Stimulated activated effector memory CD8-positive, alpha-beta T cell treated with anti-CD3 and anti-CD28 coated beads, Interleukin-12 subunit alpha, Interleukin-12 subunit beta, amount 100 ng/mL, for 72 hours (primary cell): ENCODE measurements around the gene XPOT.

Experiments
- ATAC-seq: fragments of 150-1000 bp; cut with Tn5 transposase; 2 replicates; pipeline ENCODE4 v1.10.0; 2021
- DNase-seq, 2 donors: peaks; one replicate each; pipeline ENCODE4 v3.0.0; 2021 to 2022; ENCODE audit warnings: low spot score in 2 of 2
- H3K27ac Mint-ChIP-seq: one replicate; pipeline ENCODE4 v1.8.0; 2022; ENCODE audit warnings: mild to moderate bottlenecking, mixed read lengths
- H3K36me3 Mint-ChIP-seq: one replicate; pipeline ENCODE4 v1.8.0; 2022; ENCODE audit warnings: mild to moderate bottlenecking, mixed read lengths
- H3K4me1 Mint-ChIP-seq: one replicate; pipeline ENCODE4 v1.8.0; 2022; ENCODE audit warnings: mixed read lengths
- H3K4me3 Mint-ChIP-seq: one replicate; pipeline ENCODE4 v1.8.0; 2022; ENCODE audit warnings: mild to moderate bottlenecking, mixed read lengths
- H3K9me3 Mint-ChIP-seq: one replicate; pipeline ENCODE4 v1.8.0; 2022; ENCODE audit warnings: mixed read lengths

The XPOT gene

GRCh38 chr12:64404470-64405256 is 471 bp downstream of the XPOT start:
- Mint-ChIP-seq H3K27ac (peak overlapping the region; percentile 99), H3K4me3 (peak overlapping the region; percentile 96), H3K9me3 (no peaks in the 10 kb centered on the region), H3K4me1 (peaks cover 22% of the 10 kb centered on the region), H3K36me3 (peaks cover 49% of the 10 kb centered on the region)
- ATAC-seq (peak; percentile 49), DNase-seq (peak; percentile 65 to 85)

GRCh38 chr12:64407342-64408223 is 3.4 kb downstream of the XPOT start:
- no peaks in the 10 kb centered on the region for H3K9me3 Mint-ChIP-seq
- H3K27ac Mint-ChIP-seq, result peak overlapping the region; percentile 29

GRCh38 chr12:64411427-64411826 is 7.2 kb downstream of the XPOT start:
- no peak for DNase-seq
- Mint-ChIP-seq H3K4me1 (peaks cover 14% of the 10 kb centered on the region), H3K9me3 (no peaks in the 10 kb centered on the region), H3K27ac (no peak overlapping the region), H3K36me3 (peaks cover 92% of the 10 kb centered on the region), H3K4me3 (no peak overlapping the region)
- ATAC-seq, result no peak

More at GRCh38 chr12:64407342-64408223, 3.4 kb downstream of the XPOT start:
- DNase-seq, result no peak
- ATAC-seq, result no peak
- H3K4me3 Mint-ChIP-seq, result no peak overlapping the region
- H3K4me1 Mint-ChIP-seq, result peaks cover 8% of the 10 kb centered on the region
- H3K36me3 Mint-ChIP-seq, result peaks cover 78% of the 10 kb centered on the region

DNA sequence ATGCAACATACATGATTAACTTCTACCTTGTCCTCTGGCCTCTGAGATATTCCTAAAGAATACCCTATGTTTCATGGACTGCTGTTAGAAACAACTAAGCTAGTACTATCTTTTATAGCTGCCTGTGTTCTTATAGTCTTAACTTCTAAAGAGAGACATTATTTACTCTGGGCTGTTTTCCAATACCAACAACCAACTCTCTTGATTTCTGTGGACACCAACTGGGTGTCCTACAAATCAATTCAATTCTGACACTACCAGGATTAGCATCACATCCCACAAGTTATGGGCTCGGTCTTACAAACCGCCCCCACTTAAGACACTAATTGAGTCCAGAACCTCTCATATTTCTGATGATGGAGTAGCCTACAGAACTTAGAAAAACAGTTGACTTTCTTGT is 8.3 kb downstream of the XPOT start:
- Mint-ChIP-seq H3K36me3 (peaks cover 97% of the 10 kb centered on the region), H3K9me3 (no peaks in the 10 kb centered on the region), H3K27ac (no peak overlapping the region), H3K4me1 (peaks cover 14% of the 10 kb centered on the region), H3K4me3 (no peak overlapping the region)
- DNase-seq (no peak), ATAC-seq (no peak)

GRCh38 chr12:64413884-64414283 is 9.7 kb downstream of the XPOT start:
- Mint-ChIP-seq H3K4me1 (peaks cover 12% of the 10 kb centered on the region), H3K36me3 (peaks cover 100% of the 10 kb centered on the region), H3K27ac (no peak overlapping the region), H3K4me3 (no peak overlapping the region), H3K9me3 (no peaks in the 10 kb centered on the region)
- ATAC-seq, result no peak
- no peak for DNase-seq

- peak overlapping the region; percentile 10 for H3K27ac Mint-ChIP-seq
- no peak overlapping the region for H3K4me3 Mint-ChIP-seq
- no peak for DNase-seq
- no peak for ATAC-seq
- peaks cover 100% of the 10 kb centered on the region for H3K36me3 Mint-ChIP-seq
- peaks cover 6% of the 10 kb centered on the region for H3K4me1 Mint-ChIP-seq
- no peaks in the 10 kb centered on the region for H3K9me3 Mint-ChIP-seq
These were observed 14.0 kb downstream of the XPOT start for GRCh38 chr12:64418209-64418608.

DNA sequence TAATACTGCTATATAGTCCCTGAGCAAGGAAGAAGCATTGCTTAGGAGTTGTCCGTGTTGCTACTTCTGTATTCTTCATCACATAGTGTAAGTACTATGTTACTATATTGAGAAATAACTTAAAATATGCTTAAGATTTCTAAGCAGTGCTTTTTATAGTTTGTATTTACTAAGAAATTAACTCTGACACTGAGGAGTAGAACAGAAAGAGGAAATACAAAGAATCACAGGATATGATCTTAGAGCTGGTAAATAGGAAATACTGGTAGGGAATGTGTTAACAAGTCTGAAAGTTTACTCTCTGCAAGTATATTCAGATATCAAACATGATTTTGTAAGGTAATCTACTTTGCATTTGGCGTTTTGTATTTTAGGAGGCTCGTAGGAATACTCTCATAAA is 15.5 kb downstream of the XPOT start:
- H3K4me1 Mint-ChIP-seq, result peaks cover 6% of the 10 kb centered on the region

DNA sequence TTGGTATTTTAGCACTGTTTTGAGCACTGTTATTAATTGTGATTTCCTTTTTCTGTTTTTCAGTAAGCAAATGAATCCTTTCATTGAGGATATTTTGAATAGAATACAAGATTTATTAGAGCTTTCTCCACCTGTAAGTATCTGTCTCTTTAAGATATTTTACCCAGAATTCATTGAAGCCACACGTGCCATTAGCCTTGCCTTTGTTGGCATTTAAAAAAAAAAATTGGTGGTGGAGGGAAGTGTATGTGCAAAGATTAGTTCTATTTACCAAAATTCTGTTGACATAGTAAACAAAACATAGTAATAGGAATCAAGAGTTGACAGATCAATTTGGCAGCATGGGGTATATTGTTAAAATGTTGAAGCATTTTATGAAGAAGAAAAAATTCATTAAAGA is 23.8 kb downstream of the XPOT start:
- no peaks in the 10 kb centered on the region for H3K9me3 Mint-ChIP-seq
- ATAC-seq, result no peak
- no peak overlapping the region for H3K4me3 Mint-ChIP-seq
- peaks cover 100% of the 10 kb centered on the region for H3K36me3 Mint-ChIP-seq
- DNase-seq, result no peak
- H3K4me1 Mint-ChIP-seq, result no peaks in the 10 kb centered on the region
- no peak overlapping the region for H3K27ac Mint-ChIP-seq

More for the DNA sequence above, 15.5 kb downstream of the XPOT start:
- Mint-ChIP-seq H3K27ac (no peak overlapping the region), H3K36me3 (peaks cover 100% of the 10 kb centered on the region), H3K9me3 (no peaks in the 10 kb centered on the region), H3K4me3 (no peak overlapping the region)
- ATAC-seq (no peak), DNase-seq (no peak)

GRCh38 chr12:64428956-64429355 is 24.8 kb downstream of the XPOT start:
- Mint-ChIP-seq H3K36me3 (peaks cover 100% of the 10 kb centered on the region), H3K9me3 (no peaks in the 10 kb centered on the region), H3K4me1 (no peaks in the 10 kb centered on the region), H3K4me3 (no peak overlapping the region), H3K27ac (no peak overlapping the region)
- ATAC-seq, result no peak
- DNase-seq, result no peak

GRCh38 chr12:64430886-64431285 is 26.7 kb downstream of the XPOT start:
- peaks cover 100% of the 10 kb centered on the region for H3K36me3 Mint-ChIP-seq
- no peaks in the 10 kb centered on the region for H3K4me1 Mint-ChIP-seq

GRCh38 chr12:64431791-64432190 is 27.6 kb downstream of the XPOT start:
- ATAC-seq, result no peak

More at GRCh38 chr12:64430886-64431285, 26.7 kb downstream of the XPOT start:
- ATAC-seq (no peak), DNase-seq (no peak)
- H3K27ac Mint-ChIP-seq, result no peak overlapping the region
- H3K9me3 Mint-ChIP-seq, result no peaks in the 10 kb centered on the region
- no peak overlapping the region for H3K4me3 Mint-ChIP-seq

DNA sequence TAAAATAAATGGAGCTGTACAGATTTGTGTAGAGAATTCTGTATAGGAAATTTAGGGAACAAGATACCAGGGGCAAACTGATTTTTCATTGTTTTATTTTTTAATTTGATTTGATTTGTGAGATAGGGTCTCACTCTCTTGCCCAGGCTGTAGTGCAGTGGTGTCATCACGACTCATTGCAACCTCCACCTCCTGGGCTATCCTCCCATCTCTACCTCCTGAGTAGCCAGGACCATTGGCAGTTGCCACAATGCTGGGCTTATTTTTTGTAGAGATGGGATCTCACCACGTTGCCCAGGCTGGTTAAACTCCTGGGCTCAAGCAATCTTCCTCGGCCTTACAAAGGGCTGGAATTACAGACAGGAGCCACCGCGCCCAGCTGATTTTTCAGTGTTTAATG is 29.7 kb downstream of the XPOT start:
- ATAC-seq (no peak), DNase-seq (no peak)
- peaks cover 100% of the 10 kb centered on the region for H3K36me3 Mint-ChIP-seq
- H3K4me1 Mint-ChIP-seq, result no peaks in the 10 kb centered on the region
- H3K27ac Mint-ChIP-seq, result no peak overlapping the region
- H3K4me3 Mint-ChIP-seq, result no peak overlapping the region
- no peaks in the 10 kb centered on the region for H3K9me3 Mint-ChIP-seq

More at GRCh38 chr12:64431791-64432190, 27.6 kb downstream of the XPOT start:
- no peak for DNase-seq
- Mint-ChIP-seq H3K9me3 (no peaks in the 10 kb centered on the region), H3K4me3 (no peak overlapping the region), H3K27ac (no peak overlapping the region), H3K36me3 (peaks cover 100% of the 10 kb centered on the region), H3K4me1 (no peaks in the 10 kb centered on the region)

- Mint-ChIP-seq H3K4me3 (no peak overlapping the region), H3K9me3 (no peaks in the 10 kb centered on the region), H3K4me1 (no peaks in the 10 kb centered on the region), H3K36me3 (peaks cover 98% of the 10 kb centered on the region), H3K27ac (no peak overlapping the region)
- ATAC-seq (no peak), DNase-seq (no peak)
These were observed 35.9 kb downstream of the XPOT start for GRCh38 chr12:64440100-64440499.

GRCh38 chr12:64445490-64445889 is 41.3 kb downstream of the XPOT start:
- ATAC-seq (peak; percentile 60), DNase-seq (no peak)
- Mint-ChIP-seq H3K9me3 (no peaks in the 10 kb centered on the region), H3K27ac (no peak overlapping the region), H3K4me1 (peaks cover 5% of the 10 kb centered on the region), H3K36me3 (peaks cover 94% of the 10 kb centered on the region), H3K4me3 (no peak overlapping the region)

- no peaks in the 10 kb centered on the region for H3K9me3 Mint-ChIP-seq
- H3K4me1 Mint-ChIP-seq, result peaks cover 14% of the 10 kb centered on the region
- H3K36me3 Mint-ChIP-seq, result peaks cover 86% of the 10 kb centered on the region
- no peak for DNase-seq
- peak overlapping the region; percentile 10 for H3K27ac Mint-ChIP-seq
- H3K4me3 Mint-ChIP-seq, result no peak overlapping the region
- no peak for ATAC-seq
These were observed 42.1 kb downstream of the XPOT start for GRCh38 chr12:64446295-64446694.
